HG02981 (cell line): ENCODE results near the gene GATA2.

Experiments
- ATAC-seq: cut with Tn5 transposase; IDR thresholded peaks from one replicate; pipeline ENCODE4 v1.9.1; 2021; ENCODE audit warnings: mild to moderate bottlenecking, moderate library complexity; ENCODE audit not compliant: unreplicated experiment

The GATA2 gene

GRCh38 chr3:128488991-128489673 is 3.9 kb downstream of the GATA2 start:
- ATAC-seq: no peak

DNA sequence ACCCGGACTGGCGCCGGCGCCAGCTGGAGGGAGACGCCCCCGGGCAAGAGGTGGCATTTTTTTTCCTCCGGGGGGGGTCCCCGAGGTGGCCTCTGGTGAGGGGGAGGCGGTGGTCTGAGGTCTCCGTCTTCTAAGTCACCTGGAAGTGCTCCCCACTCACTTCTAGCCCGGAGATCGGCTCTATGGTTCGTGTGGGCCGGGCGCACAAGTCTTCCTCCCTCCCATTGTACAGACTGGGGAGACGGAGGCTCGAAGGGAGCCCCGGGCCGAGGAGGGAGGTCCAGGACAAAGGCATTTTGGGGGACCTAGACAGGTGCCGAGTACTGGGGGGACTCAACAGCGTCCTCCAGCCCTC is 4.4 kb downstream of the GATA2 start:
- ATAC-seq: no peak

- no peak for ATAC-seq
Measured at GRCh38 chr3:128487813-128488635, 5.0 kb downstream of the GATA2 start.

DNA sequence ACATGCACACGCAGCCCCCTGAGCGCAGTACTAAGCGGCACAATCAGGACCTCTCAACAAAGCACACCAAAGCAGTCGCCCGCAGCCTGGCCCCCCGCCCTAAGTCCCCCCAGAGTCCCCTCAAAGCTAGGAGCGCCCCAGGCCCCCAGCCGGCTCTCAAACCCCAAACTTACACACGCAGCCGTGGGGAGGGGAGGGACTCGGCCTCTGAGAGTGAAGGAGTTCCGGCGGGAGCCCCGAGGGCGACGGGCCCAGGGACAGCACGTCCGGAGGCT is 5.5 kb downstream of the GATA2 start:
- ATAC-seq: no peak

DNA sequence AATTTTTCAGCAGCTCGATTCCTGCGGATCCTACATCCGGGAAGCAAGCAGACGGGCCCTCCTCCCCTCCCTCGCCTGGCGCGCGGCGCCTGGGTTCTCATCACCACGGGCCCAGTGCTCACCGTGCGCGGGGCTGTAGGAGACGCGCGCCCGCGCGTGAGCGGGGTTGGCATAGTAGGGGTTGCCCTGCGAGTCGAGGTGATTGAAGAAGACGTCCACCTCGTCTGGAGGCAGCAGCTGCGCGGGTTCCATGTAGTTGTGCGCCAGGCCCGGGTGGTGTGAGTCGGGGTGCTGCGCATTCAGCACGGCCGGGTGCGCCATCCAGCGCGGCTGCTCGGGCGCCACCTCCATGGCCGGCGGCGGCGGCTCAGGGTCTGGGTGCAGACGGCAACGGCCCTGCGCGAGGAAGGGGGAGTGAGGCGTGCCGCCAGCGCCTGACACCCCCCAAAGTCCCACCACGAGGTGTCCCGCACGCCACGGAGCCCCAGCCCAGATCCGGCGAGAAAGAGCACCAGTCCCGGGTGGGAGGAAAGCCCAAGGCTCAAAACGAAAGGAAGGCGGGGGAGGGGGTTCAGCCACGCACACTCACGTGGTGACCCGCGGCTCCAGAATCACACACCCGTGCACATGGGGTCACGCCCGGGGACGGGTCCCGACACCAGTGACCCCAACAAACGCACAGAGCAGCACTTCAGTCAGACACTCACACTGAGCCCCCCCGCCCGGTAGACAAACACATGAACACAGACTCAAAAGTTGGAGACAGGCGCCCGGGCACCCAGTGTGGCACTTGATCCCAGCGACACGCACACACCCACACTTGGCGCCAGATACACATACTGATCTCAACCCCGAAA is 6.1 kb downstream of the GATA2 start:
- no peak for ATAC-seq

DNA sequence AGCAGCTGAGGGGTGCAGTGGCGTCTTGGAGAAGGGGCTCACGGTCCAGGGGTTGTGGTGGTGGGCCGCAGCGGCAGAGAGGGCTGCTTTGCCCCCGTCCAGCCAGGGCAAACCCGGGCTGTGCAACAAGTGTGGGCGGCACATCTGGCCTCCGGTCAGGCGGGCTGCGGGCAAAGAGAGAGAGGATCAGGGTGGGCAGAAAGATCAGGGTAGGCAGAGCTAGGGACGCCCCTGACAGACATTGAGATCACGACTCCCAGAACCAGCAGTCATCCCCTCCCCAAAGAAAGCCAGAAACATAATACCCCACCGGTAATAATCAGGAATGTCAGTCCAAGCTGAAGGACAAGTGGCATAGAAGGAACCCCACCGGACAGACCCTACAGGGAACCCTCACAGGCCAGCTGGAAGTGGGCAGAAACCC is 6.8 kb downstream of the GATA2 start:
- no peak for ATAC-seq

DNA sequence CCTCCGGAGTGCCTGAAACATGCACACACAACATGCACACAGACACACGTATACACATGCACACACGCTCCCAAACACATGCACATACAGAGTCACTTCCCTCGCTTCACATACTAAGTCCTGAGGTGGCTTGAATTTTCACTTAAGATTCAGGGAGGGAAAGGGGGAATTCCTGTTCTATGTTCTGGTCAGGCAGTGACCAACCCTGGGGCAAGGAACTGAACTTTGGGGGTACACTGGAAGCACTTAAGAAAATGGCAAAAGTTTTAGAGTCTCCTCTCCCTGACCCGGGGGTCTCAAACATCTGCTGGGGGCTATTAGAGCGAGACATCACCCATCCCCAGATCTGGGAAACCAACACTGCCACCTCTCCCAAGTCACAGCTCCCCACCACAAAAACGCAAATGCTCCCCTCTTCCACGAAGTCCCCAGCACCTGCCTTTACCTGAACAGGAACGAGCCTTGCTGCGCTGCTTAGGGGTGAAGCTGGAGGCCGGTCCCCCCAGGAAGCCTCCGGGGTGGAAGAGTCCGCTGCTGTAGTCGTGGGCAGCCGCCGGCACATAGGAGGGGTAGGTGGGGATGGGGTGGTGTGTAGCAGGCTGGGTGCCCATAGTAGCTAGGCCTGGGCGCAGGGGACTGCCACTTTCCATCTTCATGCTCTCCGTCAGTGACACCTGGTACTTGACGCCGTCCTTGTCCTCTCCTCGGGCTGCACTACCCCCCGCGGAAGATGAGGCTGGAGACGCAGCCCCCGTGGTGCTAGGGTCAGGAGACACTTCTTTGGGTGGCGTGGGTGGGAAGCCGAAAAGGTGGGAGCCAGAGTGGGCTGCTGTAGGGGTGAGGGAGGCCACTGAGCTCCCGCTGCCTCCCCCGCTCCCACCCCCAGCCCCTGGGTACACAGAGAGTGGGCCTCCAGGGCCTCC is 7.5 kb downstream of the GATA2 start:
- ATAC-seq: no peak

- no peak for ATAC-seq
Measured at GRCh38 chr3:128484404-128485281, 8.4 kb downstream of the GATA2 start.

DNA sequence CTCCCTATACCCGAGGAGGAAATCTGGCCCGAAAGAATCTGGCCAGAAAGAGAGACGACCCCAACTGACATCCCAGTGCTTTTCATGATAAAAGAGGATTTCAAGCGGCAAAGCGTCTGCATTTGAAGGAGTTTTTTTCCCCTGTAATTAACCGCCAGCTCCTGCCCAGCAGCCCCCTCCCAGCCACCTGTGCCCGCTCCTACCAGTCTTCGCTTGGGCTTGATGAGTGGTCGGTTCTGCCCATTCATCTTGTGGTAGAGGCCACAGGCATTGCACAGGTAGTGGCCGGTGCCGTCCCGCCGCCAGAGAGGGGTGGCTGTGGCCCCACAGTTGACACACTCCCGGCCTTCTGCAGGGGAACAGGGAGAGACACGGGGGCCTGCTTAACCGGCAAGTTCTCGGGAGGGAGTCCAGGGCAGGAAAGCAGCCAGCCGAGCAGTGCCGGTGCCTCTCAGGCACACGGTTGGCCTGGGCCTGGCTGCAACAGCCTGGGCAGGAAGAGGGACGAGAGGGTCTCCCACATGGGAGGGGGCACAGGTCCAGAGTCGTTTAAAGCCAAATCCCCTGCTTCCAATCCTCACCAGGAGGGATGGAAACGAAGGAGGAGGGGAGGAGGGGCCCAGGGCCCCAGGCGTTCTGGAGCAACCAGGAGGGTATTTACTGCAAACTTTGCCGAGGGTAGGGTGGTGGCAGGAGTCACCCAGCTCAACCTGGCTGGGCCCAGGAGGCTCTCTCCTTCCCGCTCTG is 9.2 kb downstream of the GATA2 start:
- no peak for ATAC-seq

- no peak for ATAC-seq
Measured at GRCh38 chr3:128482666-128483656, 10.0 kb downstream of the GATA2 start.

- no peak for ATAC-seq
Measured at GRCh38 chr3:128482175-128482574, 10.8 kb downstream of the GATA2 start.

- ATAC-seq: no peak
Measured at GRCh38 chr3:128481438-128481942, 11.5 kb downstream of the GATA2 start.

GRCh38 chr3:128480717-128481437 is 12.1 kb downstream of the GATA2 start:
- ATAC-seq: no peak

GRCh38 chr3:128480278-128480677 is 12.7 kb downstream of the GATA2 start:
- ATAC-seq: no peak

GRCh38 chr3:128479558-128480086 is 13.4 kb downstream of the GATA2 start:
- no peak for ATAC-seq

- ATAC-seq: no peak
Measured at GRCh38 chr3:128478576-128479506, 14.2 kb downstream of the GATA2 start.
